Measurements from ENCODE around the gene RCN1. TPM values are rescaled to one million over a fixed set of nuclear protein-coding genes. Genes with fewer than 3 reads are reported as not detected.

The RCN1 gene
- total RNA-seq, 1 donor from 2014 or later: 222 TPM

- peak overlapping the region; percentile 29 for H3K4me3 ChIP-seq (ENCODE audit: low read depth, low read length)
- TF ChIP-seq CTCF (conservative IDR thresholded peaks at IDR 0.05; ENCODE audit: low read depth, low read length): no peak
- peak; percentile 79 for DNase-seq (ENCODE audit: low read depth)
These were observed 2.5 kb upstream of the RCN1 start for GRCh38 chr11:32088117-32088941.

- TF ChIP-seq CTCF (conservative IDR thresholded peaks at IDR 0.05; ENCODE audit: low read depth, low read length): no peak
- peak overlapping the region; percentile 70 for H3K4me3 ChIP-seq (ENCODE audit: low read depth, low read length)
- no peak for DNase-seq (ENCODE audit: low read depth)
These were observed 1.8 kb downstream of the RCN1 start for GRCh38 chr11:32092581-32093170.

- DNase-seq (ENCODE audit: low read depth): no peak
- H3K4me3 ChIP-seq (ENCODE audit: low read depth, low read length): no peak overlapping the region
- TF ChIP-seq CTCF (conservative IDR thresholded peaks at IDR 0.05; ENCODE audit: low read depth, low read length): no peak
These were observed 4.0 kb downstream of the RCN1 start for GRCh38 chr11:32094923-32095322.

GRCh38 chr11:32098142-32098903 is 7.4 kb downstream of the RCN1 start:
- no peak overlapping the region for H3K4me3 ChIP-seq (ENCODE audit: low read depth, low read length)
- DNase-seq (ENCODE audit: low read depth): no peak
- no peak for TF ChIP-seq CTCF (conservative IDR thresholded peaks at IDR 0.05; ENCODE audit: low read depth, low read length)

GRCh38 chr11:32099516-32099915 is 8.6 kb downstream of the RCN1 start:
- DNase-seq (ENCODE audit: low read depth): no peak
- H3K4me3 ChIP-seq (ENCODE audit: low read depth, low read length): no peak overlapping the region
- TF ChIP-seq CTCF (conservative IDR thresholded peaks at IDR 0.05; ENCODE audit: low read depth, low read length): no peak

- no peak for TF ChIP-seq CTCF (conservative IDR thresholded peaks at IDR 0.05; ENCODE audit: low read depth, low read length)
- no peak for DNase-seq (ENCODE audit: low read depth)
- H3K4me3 ChIP-seq (ENCODE audit: low read depth, low read length): no peak overlapping the region
These were observed 9.6 kb downstream of the RCN1 start for GRCh38 chr11:32100495-32100894.
